Liver (tissue), 9 donors: Measurements from ENCODE around the gene LHB. TPM values are rescaled to one million over a fixed set of nuclear protein-coding genes. Genes with fewer than 3 reads are reported as not detected.

Experiments
- DNase-seq: peaks from one replicate; pipeline ENCODE4 v3.0.0-alpha.2; 2017; ENCODE audit warnings: low spot score
- H3K27ac ChIP-seq, 2 donors: one replicate each; pipeline ENCODE4 v1.7.0; 2013; ENCODE audit warnings: inconsistent platforms in 2 of 2, low read length in 2 of 2, control low read depth in 1 of 2, low read depth in 1 of 2, mild to moderate bottlenecking in 1 of 2
- H3K27me3 ChIP-seq, 4 donors: one replicate each; pipeline versions ENCODE4 v1.6.1 to v1.7.0; 2013; ENCODE audit warnings: low read length in 3 of 4, inconsistent platforms in 1 of 4, mild to moderate bottlenecking in 1 of 4, moderate library complexity in 1 of 4; ENCODE audit not compliant: control insufficient read depth in 4 of 4, insufficient read depth in 4 of 4
- H3K36me3 ChIP-seq, 4 donors: one replicate each; pipeline versions ENCODE4 v1.6.1 to v1.7.0; 2013; ENCODE audit warnings: low read length in 3 of 4, mild to moderate bottlenecking in 3 of 4, low read depth in 1 of 4, moderate library complexity in 1 of 4; ENCODE audit not compliant: control insufficient read depth in 4 of 4, insufficient read depth in 3 of 4
- H3K4me1 ChIP-seq, 4 donors: one replicate each; pipeline versions ENCODE4 v1.6.1 to v1.7.0; 2013; ENCODE audit warnings: low read length in 3 of 4, mild to moderate bottlenecking in 3 of 4, moderate library complexity in 1 of 4; ENCODE audit not compliant: control insufficient read depth in 4 of 4, insufficient read depth in 4 of 4
- H3K4me3 ChIP-seq, 3 donors: one replicate each; pipeline versions ENCODE4 v1.6.1 to v1.7.0; 2013; ENCODE audit warnings: low read length in 3 of 3, control low read depth in 1 of 3, low read depth in 1 of 3, mild to moderate bottlenecking in 1 of 3
- H3K9ac ChIP-seq, 2 donors: one replicate each; pipeline ENCODE4 v1.7.0; 2013; ENCODE audit warnings: low read length in 2 of 2, mild to moderate bottlenecking in 2 of 2, moderate library complexity in 2 of 2, control low read depth in 1 of 2, low read depth in 1 of 2
- H3K9me3 ChIP-seq, 4 donors: one replicate each; pipeline versions ENCODE4 v1.6.1 to v1.7.0; 2013; ENCODE audit warnings: low read length in 3 of 4; ENCODE audit not compliant: control insufficient read depth in 4 of 4
- FOXA1 ChIP-seq: IDR thresholded peaks from 2 replicates; pipeline ENCODE4 v1.6.1; 2016; ENCODE audit warnings: antibody characterized with exemption
- FOXA2 ChIP-seq: IDR thresholded peaks from 2 replicates; pipeline ENCODE4 v1.6.1; 2016; ENCODE audit warnings: antibody characterized with exemption
- GABPA ChIP-seq, 2 donors: IDR thresholded peaks in 1 of 2; conservative IDR thresholded peaks in 1 of 2; 2 replicates each; pipeline ENCODE4 v1.6.1; 2016; ENCODE audit warnings: antibody characterized with exemption in 2 of 2, mild to moderate bottlenecking in 1 of 2, moderate library complexity in 1 of 2
- HNF4A ChIP-seq, 2 donors: conservative IDR thresholded peaks; 2 replicates each; pipeline ENCODE4 v1.6.1; 2016; ENCODE audit warnings: antibody characterized with exemption in 2 of 2, mild to moderate bottlenecking in 2 of 2
- HNF4G ChIP-seq: IDR thresholded peaks from 2 replicates; pipeline ENCODE4 v1.6.1; 2016; ENCODE audit warnings: antibody characterized with exemption
- NR2F2 ChIP-seq: IDR thresholded peaks from 2 replicates; pipeline ENCODE4 v1.6.1; 2016; ENCODE audit warnings: antibody characterized with exemption
- RAD21 ChIP-seq, 2 donors: IDR thresholded peaks; 2 replicates each; pipeline ENCODE4 v1.6.1; 2016; ENCODE audit warnings: antibody characterized with exemption in 2 of 2, mild to moderate bottlenecking in 2 of 2
- RXRA ChIP-seq, 2 donors: IDR thresholded peaks; 2 replicates each; pipeline ENCODE4 v1.6.1; 2017 to 2018; ENCODE audit warnings: antibody characterized with exemption in 2 of 2, mild to moderate bottlenecking in 1 of 2
- TAF1 ChIP-seq: conservative IDR thresholded peaks from 2 replicates; pipeline ENCODE4 v1.6.1; 2016; ENCODE audit warnings: antibody characterized with exemption, mild to moderate bottlenecking
- YY1 ChIP-seq: IDR thresholded peaks from 2 replicates; pipeline ENCODE4 v1.6.1; 2016; ENCODE audit warnings: antibody characterized with exemption, mild to moderate bottlenecking
- WGBS: extraction: QIAGEN DNeasy Blood & Tissue Kit; methylation state at CpG from one replicate; pipeline ENCODE4 v1.1.7; 2013; 5-methylcytosine and 5-hydroxymethylcytosine counted together
- polyA plus RNA-seq, 2 donors: library from polyadenylated mRNA; stranded (reverse) in 1 of 2; unstranded in 1 of 2; fragments of 200-250 nt in 1 of 2; fragments of >200 nt in 1 of 2; fragmentation: Nextera tagmentation in 1 of 2; extraction: Ambion mirVana in 1 of 2; gene quantifications; one replicate each; pipeline versions ENCODE4 v1.2.1 to v1.2.3, GENCODE V29; 2013 to 2015
- total RNA-seq, 2 donors: library from RNA; depleted of rRNA; stranded (reverse); fragments of >200 nt; gene quantifications; one replicate each; pipeline ENCODE4 v1.2.3, GENCODE V29; 2014
- TF ChIP-seq, protein P1 (sequence below): IDR thresholded peaks from 2 replicates; pipeline ENCODE4 v1.6.1; 2016; ENCODE audit warnings: antibody characterized with exemption
- TF ChIP-seq, protein P2 (sequence below): fragments of 150-350 bp; IDR thresholded peaks from 2 replicates; pipeline ENCODE4 v1.5.1; 2017; ENCODE audit warnings: improper control_type of control experiment, low read depth, low read length; ENCODE audit not compliant: missing input control
- TF ChIP-seq, protein P3 (sequence below): IDR thresholded peaks from 2 replicates; pipeline ENCODE4 v1.6.1; 2016; ENCODE audit warnings: antibody characterized with exemption
- donor health status: healthy.
- donor health status: healthy.
- donor health status: healthy.
- donor health status: healthy.
- donor health status: healthy.

The LHB gene
- total and polyA plus RNA-seq, 4 donors = not detected

DNA sequence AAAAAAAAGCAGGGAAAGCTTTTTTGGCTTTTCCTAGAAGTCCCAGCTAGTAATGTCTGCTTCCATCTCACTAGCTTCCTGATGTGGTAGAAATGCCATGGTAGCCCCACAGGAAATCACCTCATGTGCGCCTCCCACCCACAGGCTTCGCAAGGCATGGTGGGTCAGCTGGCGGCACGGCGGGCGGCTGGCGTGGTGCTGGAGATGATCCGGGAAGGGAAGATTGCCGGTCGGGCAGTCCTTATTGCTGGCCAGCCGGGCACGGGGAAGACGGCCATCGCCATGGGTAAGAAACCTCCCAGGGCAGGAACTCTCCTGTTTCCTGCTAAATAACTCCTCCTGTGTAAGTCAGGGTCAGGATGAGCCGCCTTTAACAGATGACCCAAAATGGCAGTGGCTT is 12.8 kb downstream of the LHB start:
- 97% methylated on average over 15 of the region's 15 CpGs for WGBS

DNA sequence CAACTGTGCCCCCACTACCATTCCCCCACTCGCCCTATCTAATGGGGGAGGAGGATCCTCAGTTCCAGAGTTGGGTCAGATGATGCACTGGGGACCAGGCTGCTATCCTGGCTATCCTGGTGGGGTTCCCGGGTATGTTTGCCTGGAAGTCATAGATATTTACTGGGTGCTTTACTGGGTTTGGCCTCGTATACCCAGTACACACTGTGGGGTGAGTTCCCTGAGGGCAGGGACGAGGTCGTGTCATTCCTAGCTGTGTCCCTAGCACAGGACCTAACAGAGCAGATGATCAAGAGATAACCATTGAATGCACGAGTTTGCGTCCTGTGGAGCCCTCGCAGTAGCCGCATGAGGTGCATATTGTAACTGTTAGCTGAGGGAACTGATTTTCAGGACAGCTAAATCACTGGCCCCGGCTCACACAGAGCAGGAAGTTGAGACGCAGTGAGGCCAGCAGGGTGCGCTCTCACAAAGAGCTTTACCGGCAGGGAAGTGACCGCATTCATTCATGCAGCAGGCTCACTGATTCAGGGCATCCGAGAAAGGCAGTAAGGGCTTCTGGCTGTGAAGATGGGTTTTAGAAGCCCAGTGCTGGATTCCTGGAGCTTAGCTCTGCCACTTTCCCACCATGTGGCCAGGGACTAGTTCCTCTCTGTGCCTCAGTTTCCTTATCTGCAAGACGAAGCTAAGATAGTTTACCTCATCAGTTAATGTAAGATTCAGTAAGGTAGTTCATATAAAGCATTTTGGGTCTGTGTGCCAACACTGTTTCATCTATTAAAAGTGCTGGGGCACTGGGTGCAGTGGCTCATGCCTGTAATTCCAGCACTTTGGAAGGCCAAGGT is 17.2 kb downstream of the LHB start:
- H3K27me3 ChIP-seq = no peaks in the 10 kb centered on the region
- DNase-seq = peak; percentile 64
- WGBS = 73% methylated on average over 16 of the region's 16 CpGs
- TF ChIP-seq NR2F2 = no peak
- TF ChIP-seq RAD21 (IDR thresholded peaks at IDR 0.05) = peak; percentile 34 to 74
- no peak for TF ChIP-seq GABPA (IDR thresholded peaks at IDR 0.05 in 1 of 2, conservative IDR thresholded peaks at IDR 0.05 in 1 of 2)
- TF ChIP-seq, protein P1, sequence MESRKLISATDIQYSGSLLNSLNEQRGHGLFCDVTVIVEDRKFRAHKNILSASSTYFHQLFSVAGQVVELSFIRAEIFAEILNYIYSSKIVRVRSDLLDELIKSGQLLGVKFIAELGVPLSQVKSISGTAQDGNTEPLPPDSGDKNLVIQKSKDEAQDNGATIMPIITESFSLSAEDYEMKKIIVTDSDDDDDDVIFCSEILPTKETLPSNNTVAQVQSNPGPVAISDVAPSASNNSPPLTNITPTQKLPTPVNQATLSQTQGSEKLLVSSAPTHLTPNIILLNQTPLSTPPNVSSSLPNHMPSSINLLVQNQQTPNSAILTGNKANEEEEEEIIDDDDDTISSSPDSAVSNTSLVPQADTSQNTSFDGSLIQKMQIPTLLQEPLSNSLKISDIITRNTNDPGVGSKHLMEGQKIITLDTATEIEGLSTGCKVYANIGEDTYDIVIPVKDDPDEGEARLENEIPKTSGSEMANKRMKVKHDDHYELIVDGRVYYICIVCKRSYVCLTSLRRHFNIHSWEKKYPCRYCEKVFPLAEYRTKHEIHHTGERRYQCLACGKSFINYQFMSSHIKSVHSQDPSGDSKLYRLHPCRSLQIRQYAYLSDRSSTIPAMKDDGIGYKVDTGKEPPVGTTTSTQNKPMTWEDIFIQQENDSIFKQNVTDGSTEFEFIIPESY = no peak
- TF ChIP-seq TAF1 = no peak
- TF ChIP-seq, protein P2, sequence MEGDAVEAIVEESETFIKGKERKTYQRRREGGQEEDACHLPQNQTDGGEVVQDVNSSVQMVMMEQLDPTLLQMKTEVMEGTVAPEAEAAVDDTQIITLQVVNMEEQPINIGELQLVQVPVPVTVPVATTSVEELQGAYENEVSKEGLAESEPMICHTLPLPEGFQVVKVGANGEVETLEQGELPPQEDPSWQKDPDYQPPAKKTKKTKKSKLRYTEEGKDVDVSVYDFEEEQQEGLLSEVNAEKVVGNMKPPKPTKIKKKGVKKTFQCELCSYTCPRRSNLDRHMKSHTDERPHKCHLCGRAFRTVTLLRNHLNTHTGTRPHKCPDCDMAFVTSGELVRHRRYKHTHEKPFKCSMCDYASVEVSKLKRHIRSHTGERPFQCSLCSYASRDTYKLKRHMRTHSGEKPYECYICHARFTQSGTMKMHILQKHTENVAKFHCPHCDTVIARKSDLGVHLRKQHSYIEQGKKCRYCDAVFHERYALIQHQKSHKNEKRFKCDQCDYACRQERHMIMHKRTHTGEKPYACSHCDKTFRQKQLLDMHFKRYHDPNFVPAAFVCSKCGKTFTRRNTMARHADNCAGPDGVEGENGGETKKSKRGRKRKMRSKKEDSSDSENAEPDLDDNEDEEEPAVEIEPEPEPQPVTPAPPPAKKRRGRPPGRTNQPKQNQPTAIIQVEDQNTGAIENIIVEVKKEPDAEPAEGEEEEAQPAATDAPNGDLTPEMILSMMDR = peak; percentile 29
- H3K9ac ChIP-seq = no peak overlapping the region
- H3K27ac ChIP-seq = no peak overlapping the region
- peaks cover 0 to 5% (median 2%) of the 10 kb centered on the region in 4 donors for H3K4me1 ChIP-seq
- H3K36me3 ChIP-seq = peaks cover 3 to 16% (median 10%) of the 10 kb centered on the region in 4 donors
- H3K9me3 ChIP-seq = no peaks in the 10 kb centered on the region
- H3K4me3 ChIP-seq = no peak overlapping the region

More for the DNA sequence above, 12.8 kb downstream of the LHB start:
- Histone ChIP-seq H3K4me3 (no peak overlapping the region), H3K27me3 (no peaks in the 10 kb centered on the region), H3K4me1 (no peaks in the 10 kb centered on the region), H3K27ac (no peak overlapping the region), H3K9ac (no peak overlapping the region), H3K36me3 (peaks cover 15 to 39% (median 22%) of the 10 kb centered on the region in 4 donors), H3K9me3 (no peaks in the 10 kb centered on the region)
- DNase-seq = no peak
- TF ChIP-seq FOXA1 = no peak
- no peak for TF ChIP-seq RAD21 (IDR thresholded peaks at IDR 0.05)
- TF ChIP-seq, protein P3, sequence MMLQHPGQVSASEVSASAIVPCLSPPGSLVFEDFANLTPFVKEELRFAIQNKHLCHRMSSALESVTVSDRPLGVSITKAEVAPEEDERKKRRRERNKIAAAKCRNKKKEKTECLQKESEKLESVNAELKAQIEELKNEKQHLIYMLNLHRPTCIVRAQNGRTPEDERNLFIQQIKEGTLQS = no peak
- no peak for TF ChIP-seq RXRA (IDR thresholded peaks at IDR 0.05)
- no peak for TF ChIP-seq NR2F2
- TF ChIP-seq FOXA2 = no peak
- no peak for TF ChIP-seq HNF4A (conservative IDR thresholded peaks at IDR 0.05)
- no peak for TF ChIP-seq HNF4G

DNA sequence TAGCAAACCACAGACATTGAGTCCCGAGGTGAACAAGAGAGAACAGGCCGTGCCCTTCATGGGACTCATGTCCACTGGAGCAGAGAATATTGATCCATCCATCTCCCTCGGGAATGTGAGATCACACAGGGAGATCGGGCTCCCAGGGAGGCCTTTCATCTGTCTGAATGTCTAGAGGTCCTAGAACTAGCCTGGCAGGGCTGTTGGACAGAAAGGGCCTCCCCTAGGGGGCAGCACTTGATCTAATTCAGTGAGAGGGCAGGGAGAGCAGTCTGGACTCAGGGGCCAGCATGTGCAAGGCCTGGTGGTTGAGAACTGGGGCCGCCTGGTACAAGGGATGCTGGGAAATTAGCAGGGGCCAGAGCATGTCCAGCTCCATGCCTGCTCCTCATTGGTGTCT is 18.9 kb downstream of the LHB start:
- H3K27me3 ChIP-seq = no peaks in the 10 kb centered on the region
- H3K9ac ChIP-seq = no peak overlapping the region
- H3K9me3 ChIP-seq = no peaks in the 10 kb centered on the region
- H3K4me1 ChIP-seq = peaks cover 2 to 13% (median 7%) of the 10 kb centered on the region in 4 donors
- H3K4me3 ChIP-seq = no peak overlapping the region
- TF ChIP-seq RAD21 (IDR thresholded peaks at IDR 0.05) (peak; percentile 7 to 63), YY1 (no peak)
- TF ChIP-seq, protein P2 = peak; percentile 22
- H3K27ac ChIP-seq = no peak overlapping the region
- H3K36me3 ChIP-seq = peaks cover 0 to 3% (median 2%) of the 10 kb centered on the region in 4 donors
- peak; percentile 70 for DNase-seq
- WGBS = 71% methylated on average over 5 of the region's 5 CpGs
